Nephron (organoid): ENCODE results near the gene COLGALT1.

Source experiments
- H3K27ac Mint-ChIP-seq, 3 experiments: 2 replicates each; pipeline ENCODE4 v1.8.0; 2020; ENCODE audit warnings: mixed read lengths in 3 of 3, mild to moderate bottlenecking in 2 of 3, moderate library complexity in 1 of 3
- H3K27me3 Mint-ChIP-seq: 2 replicates; pipeline ENCODE4 v1.8.0; 2021; ENCODE audit warnings: low read depth, mild to moderate bottlenecking, moderate library complexity, mixed read lengths
- H3K36me3 Mint-ChIP-seq: 2 replicates; pipeline ENCODE4 v1.8.0; 2020; ENCODE audit warnings: low read depth, mixed read lengths
- H3K4me1 Mint-ChIP-seq: 2 replicates; pipeline ENCODE4 v1.8.0; 2020; ENCODE audit warnings: mixed read lengths
- H3K4me3 Mint-ChIP-seq, 3 experiments: 2 replicates each; pipeline ENCODE4 v1.8.0; 2020; ENCODE audit warnings: mild to moderate bottlenecking in 3 of 3, mixed read lengths in 3 of 3, moderate library complexity in 2 of 3
- H3K9me3 Mint-ChIP-seq: 2 replicates; pipeline ENCODE4 v1.8.0; 2020; ENCODE audit warnings: mixed read lengths
- TF ChIP-seq, protein P1 (sequence below), 3 experiments: fragments of 200-600 bp; sonication (generic); IDR thresholded peaks; one replicate each; pipeline ENCODE4 v1.5.0; 2021; ENCODE audit warnings: antibody characterized with exemption in 3 of 3; ENCODE audit not compliant: unreplicated experiment in 3 of 3

COLGALT1 gene

DNA sequence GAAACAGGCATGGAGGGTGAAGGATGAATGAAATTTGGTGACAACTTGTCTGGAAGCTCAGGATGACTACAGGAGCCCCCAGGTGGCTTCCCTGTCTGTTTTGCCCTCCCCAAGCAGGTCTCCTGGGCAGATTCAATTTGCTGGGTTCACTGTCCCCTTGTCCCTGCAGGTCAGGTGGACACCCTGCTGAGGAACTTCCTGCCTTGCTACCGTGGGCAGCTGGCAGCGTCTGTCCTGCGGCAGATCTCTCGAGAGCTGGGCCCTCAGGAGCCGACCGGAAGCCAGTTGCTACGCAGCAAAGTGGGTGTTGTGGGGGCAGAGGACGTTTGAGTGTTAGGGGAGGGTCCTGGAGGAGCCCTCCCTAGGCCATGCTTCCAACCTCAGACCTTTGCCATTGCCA, 24.9 kb upstream of the COLGALT1 start:
- Mint-ChIP-seq H3K27ac (no peak overlapping the region), H3K9me3 (peaks cover 4% of the 10 kb centered on the region), H3K27me3 (peaks cover 11% of the 10 kb centered on the region), H3K4me3 (no peak overlapping the region), H3K36me3 (peaks cover 3% of the 10 kb centered on the region), H3K4me1 (no peaks in the 10 kb centered on the region)
- TF ChIP-seq, protein P1, sequence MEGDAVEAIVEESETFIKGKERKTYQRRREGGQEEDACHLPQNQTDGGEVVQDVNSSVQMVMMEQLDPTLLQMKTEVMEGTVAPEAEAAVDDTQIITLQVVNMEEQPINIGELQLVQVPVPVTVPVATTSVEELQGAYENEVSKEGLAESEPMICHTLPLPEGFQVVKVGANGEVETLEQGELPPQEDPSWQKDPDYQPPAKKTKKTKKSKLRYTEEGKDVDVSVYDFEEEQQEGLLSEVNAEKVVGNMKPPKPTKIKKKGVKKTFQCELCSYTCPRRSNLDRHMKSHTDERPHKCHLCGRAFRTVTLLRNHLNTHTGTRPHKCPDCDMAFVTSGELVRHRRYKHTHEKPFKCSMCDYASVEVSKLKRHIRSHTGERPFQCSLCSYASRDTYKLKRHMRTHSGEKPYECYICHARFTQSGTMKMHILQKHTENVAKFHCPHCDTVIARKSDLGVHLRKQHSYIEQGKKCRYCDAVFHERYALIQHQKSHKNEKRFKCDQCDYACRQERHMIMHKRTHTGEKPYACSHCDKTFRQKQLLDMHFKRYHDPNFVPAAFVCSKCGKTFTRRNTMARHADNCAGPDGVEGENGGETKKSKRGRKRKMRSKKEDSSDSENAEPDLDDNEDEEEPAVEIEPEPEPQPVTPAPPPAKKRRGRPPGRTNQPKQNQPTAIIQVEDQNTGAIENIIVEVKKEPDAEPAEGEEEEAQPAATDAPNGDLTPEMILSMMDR (IDR thresholded peaks at IDR 0.05; ENCODE audit: unreplicated experiment in 3 of 3): no peak

DNA sequence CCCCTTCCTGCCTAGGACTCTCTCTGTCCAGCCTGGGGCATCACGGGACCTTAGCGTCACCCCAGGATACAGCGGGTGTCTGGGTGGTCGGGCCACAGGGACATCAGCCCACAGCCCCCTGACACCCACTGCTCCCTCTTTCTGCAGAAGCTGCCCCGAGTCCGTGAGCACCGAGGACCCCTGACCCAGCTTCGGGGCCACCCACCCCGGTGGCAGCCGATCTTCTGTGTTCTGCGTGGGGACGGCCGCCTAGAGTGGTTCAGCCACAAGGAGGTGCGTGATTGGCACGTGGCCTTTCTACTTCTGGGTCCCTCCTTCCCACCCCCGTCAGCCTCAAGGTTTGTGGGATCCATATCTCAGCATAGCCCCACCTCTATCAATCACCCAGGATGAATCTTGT, 23.3 kb upstream of the COLGALT1 start:
- peaks cover 16% of the 10 kb centered on the region for H3K27me3 Mint-ChIP-seq
- H3K4me3 Mint-ChIP-seq: no peak overlapping the region
- TF ChIP-seq, protein P1 (IDR thresholded peaks at IDR 0.05; ENCODE audit: unreplicated experiment in 3 of 3): no peak
- no peaks in the 10 kb centered on the region for H3K4me1 Mint-ChIP-seq
- peaks cover 3% of the 10 kb centered on the region for H3K36me3 Mint-ChIP-seq
- peaks cover 4% of the 10 kb centered on the region for H3K9me3 Mint-ChIP-seq
- no peak overlapping the region for H3K27ac Mint-ChIP-seq

DNA sequence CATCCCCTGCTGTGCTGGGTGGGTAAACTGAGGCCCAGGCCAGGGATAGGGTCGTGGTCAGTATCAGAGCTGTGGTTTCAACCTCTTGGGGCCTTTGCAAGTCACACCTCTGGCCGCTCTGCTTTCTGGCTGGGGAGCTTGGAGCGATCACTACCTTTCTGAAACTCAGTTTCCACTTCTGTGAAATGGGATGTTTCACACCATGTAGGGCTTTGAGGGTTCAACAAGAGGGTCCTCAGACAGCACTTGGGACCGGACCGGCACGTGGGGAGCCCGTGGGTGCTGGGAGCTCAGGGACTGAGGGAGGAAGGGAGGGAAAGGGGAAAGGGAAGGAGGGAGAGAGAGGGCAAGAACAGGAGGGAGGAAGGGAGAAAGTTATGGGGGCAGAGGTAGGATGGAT, 22.9 kb upstream of the COLGALT1 start:
- TF ChIP-seq, protein P1 (IDR thresholded peaks at IDR 0.05; ENCODE audit: unreplicated experiment in 3 of 3): no peak
- Mint-ChIP-seq H3K9me3 (peaks cover 4% of the 10 kb centered on the region), H3K27me3 (peaks cover 16% of the 10 kb centered on the region), H3K4me3 (no peak overlapping the region), H3K36me3 (peaks cover 3% of the 10 kb centered on the region), H3K27ac (no peak overlapping the region), H3K4me1 (no peaks in the 10 kb centered on the region)

DNA sequence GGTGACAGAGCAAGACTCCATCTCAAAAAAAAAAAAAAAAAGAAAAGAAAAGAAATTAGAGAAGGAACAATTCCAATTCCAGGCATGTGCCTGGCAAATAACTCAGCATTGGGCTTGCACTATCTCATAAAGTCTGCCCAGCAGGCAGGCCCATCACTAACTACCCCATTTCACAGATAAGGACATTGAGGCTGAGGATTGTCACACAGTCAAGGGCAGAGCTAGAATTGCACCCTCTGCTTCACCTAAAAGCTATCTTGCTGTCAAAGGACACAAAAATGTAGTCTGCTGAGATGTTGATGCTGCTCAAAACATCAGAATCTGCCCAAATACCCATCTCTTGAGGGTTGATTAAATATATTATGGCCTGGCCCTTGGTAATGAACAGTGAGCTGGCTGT, 20.7 kb upstream of the COLGALT1 start:
- Mint-ChIP-seq H3K27me3 (peaks cover 27% of the 10 kb centered on the region), H3K36me3 (no peaks in the 10 kb centered on the region), H3K9me3 (no peaks in the 10 kb centered on the region), H3K4me1 (peaks cover 5% of the 10 kb centered on the region), H3K4me3 (no peak overlapping the region), H3K27ac (no peak overlapping the region)
- TF ChIP-seq, protein P1 (IDR thresholded peaks at IDR 0.05; ENCODE audit: unreplicated experiment in 3 of 3): no peak

DNA sequence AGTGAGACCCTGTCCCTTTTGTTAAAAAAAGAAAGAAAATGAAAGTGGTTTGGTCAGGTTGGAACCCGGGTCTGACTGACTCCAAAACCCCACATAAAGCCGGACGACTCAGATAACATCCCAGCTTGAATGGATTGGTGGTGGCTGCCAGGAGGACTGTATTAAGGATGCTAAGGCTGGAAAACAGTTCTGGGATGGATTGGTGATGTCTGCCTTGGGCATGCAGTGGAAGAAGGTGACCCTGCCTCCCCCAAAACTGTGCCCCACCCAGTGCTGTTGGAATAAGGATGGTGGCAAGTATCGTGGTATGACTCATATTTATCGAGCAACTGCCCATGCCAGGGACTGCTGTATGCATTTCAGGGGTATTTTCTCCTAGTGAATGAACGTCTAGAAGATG, 18.5 kb upstream of the COLGALT1 start:
- Mint-ChIP-seq H3K27ac (no peak overlapping the region), H3K36me3 (no peaks in the 10 kb centered on the region), H3K9me3 (no peaks in the 10 kb centered on the region), H3K4me3 (peak overlapping the region in 1 of 3 experiments; percentile 14), H3K4me1 (peaks cover 5% of the 10 kb centered on the region), H3K27me3 (peaks cover 32% of the 10 kb centered on the region)
- TF ChIP-seq, protein P1 (IDR thresholded peaks at IDR 0.05; ENCODE audit: unreplicated experiment in 3 of 3): no peak

DNA sequence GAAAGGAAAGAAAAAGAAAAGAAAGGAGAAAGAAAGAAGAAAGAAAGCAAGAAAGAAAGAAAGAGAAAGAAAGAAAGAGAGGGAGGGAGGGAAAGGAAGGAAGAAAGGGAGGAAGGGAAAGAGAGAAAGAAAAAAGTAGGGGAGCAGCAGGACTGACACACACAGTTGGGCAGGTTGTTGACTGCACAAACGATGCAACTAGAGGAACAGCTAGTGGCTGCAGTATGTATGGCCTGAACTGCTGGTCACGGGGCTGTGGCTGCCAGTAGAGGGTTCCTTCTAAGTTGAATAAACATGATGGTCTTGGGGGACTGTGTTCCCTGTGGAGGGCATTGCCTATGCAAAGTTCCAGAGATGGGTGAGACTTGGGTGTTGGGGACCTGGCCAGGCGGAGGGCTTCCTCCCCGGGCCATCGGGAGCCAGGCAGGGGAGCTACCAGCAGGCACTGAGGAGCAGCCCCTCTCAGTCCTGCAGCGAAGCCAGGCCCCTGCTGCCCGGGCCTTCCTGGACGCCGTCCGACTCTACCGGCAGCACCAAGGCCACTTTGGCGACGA, 16.7 kb upstream of the COLGALT1 start:
- TF ChIP-seq, protein P1 (IDR thresholded peaks at IDR 0.05; ENCODE audit: unreplicated experiment in 3 of 3): no peak
- Mint-ChIP-seq H3K36me3 (no peaks in the 10 kb centered on the region), H3K27me3 (peaks cover 40% of the 10 kb centered on the region), H3K4me1 (peaks cover 5% of the 10 kb centered on the region), H3K9me3 (no peaks in the 10 kb centered on the region), H3K27ac (no peak overlapping the region), H3K4me3 (peak overlapping the region; percentile 72 to 77 (median 76))
